BE2C (cell line): ENCODE results near the gene TMEM229B.
"Not testable (repeated sequence)": the region's sequence is repeated elsewhere in the genome, so short reads cannot be mapped to it uniquely, and the experiment has no call there.

Source experiments
- DNase-seq: peaks from one replicate; pipeline ENCODE4 v3.0.0-alpha.2; 2020
- H3K27me3 ChIP-seq: fragments of 250-450 bp; sonication (Bioruptor Pico); 2 replicates; pipeline ENCODE4 v1.5.1; 2020; ENCODE audit warnings: mild to moderate bottlenecking
- H3K36me3 ChIP-seq: fragments of 250-450 bp; sonication (Bioruptor Pico); 2 replicates; pipeline ENCODE4 v1.5.1; 2020; ENCODE audit warnings: mild to moderate bottlenecking
- H3K4me1 ChIP-seq: fragments of 250-450 bp; sonication (Bioruptor Pico); 2 replicates; pipeline ENCODE4 v1.5.1; 2020
- H3K4me3 ChIP-seq: 2 replicates; pipeline ENCODE4 v1.5.1; 2011; ENCODE audit warnings: low read depth, low read length
- H3K9me3 ChIP-seq: fragments of 250-450 bp; sonication (Bioruptor Pico); 2 replicates; pipeline ENCODE4 v1.5.1; 2020
- CTCF ChIP-seq: IDR thresholded peaks from 2 replicates; pipeline ENCODE4 v1.5.1; 2012; ENCODE audit warnings: mild to moderate bottlenecking, low read depth, low read length

The TMEM229B gene

GRCh38 chr14:67461996-67462395 is 26.5 kb downstream of the TMEM229B start:
- Histone ChIP-seq H3K4me3 (no peak overlapping the region), H3K27me3 (peaks cover 5% of the 10 kb centered on the region), H3K4me1 (no peaks in the 10 kb centered on the region), H3K36me3 (no peaks in the 10 kb centered on the region), H3K9me3 (no peaks in the 10 kb centered on the region)
- no peak for TF ChIP-seq CTCF
- DNase-seq: no peak

- Histone ChIP-seq H3K4me1 (no peaks in the 10 kb centered on the region), H3K9me3 (no peaks in the 10 kb centered on the region), H3K27me3 (peaks cover 5% of the 10 kb centered on the region), H3K36me3 (no peaks in the 10 kb centered on the region), H3K4me3 (no peak overlapping the region)
- TF ChIP-seq CTCF: no peak
- DNase-seq: no peak
Observed at GRCh38 chr14:67461341-67461985, 27.1 kb downstream of the TMEM229B start.

- TF ChIP-seq CTCF: no peak
- H3K36me3 ChIP-seq: no peaks in the 10 kb centered on the region
Observed at GRCh38 chr14:67459336-67459735, 29.2 kb downstream of the TMEM229B start.

GRCh38 chr14:67457782-67458181 is 30.7 kb downstream of the TMEM229B start:
- Histone ChIP-seq H3K4me1 (no peaks in the 10 kb centered on the region), H3K36me3 (no peaks in the 10 kb centered on the region), H3K4me3 (no peak overlapping the region), H3K9me3 (no peaks in the 10 kb centered on the region), H3K27me3 (peaks cover 5% of the 10 kb centered on the region)
- DNase-seq: no peak
- no peak for TF ChIP-seq CTCF

More at GRCh38 chr14:67459336-67459735, 29.2 kb downstream of the TMEM229B start:
- H3K9me3 ChIP-seq: no peaks in the 10 kb centered on the region
- no peak for DNase-seq
- peaks cover 5% of the 10 kb centered on the region for H3K27me3 ChIP-seq
- no peak overlapping the region for H3K4me3 ChIP-seq
- no peaks in the 10 kb centered on the region for H3K4me1 ChIP-seq

- Histone ChIP-seq H3K36me3 (no peaks in the 10 kb centered on the region), H3K9me3 (no peaks in the 10 kb centered on the region), H3K4me1 (no peaks in the 10 kb centered on the region), H3K27me3 (peaks cover 5% of the 10 kb centered on the region), H3K4me3 (no peak overlapping the region)
- DNase-seq: no peak
- no peak for TF ChIP-seq CTCF
Observed at GRCh38 chr14:67456732-67457131, 31.8 kb downstream of the TMEM229B start.

GRCh38 chr14:67453575-67454300 is 34.8 kb downstream of the TMEM229B start:
- no peaks in the 10 kb centered on the region for H3K36me3 ChIP-seq
- no peaks in the 10 kb centered on the region for H3K9me3 ChIP-seq
- no peak for TF ChIP-seq CTCF
- H3K4me1 ChIP-seq: no peaks in the 10 kb centered on the region
- H3K27me3 ChIP-seq: no peaks in the 10 kb centered on the region
- no peak for DNase-seq
- no peak overlapping the region for H3K4me3 ChIP-seq

- not testable (repeated sequence) for H3K27me3 ChIP-seq, DNase-seq, H3K9me3 ChIP-seq, H3K4me1 ChIP-seq, H3K4me3 ChIP-seq, H3K36me3 ChIP-seq
Observed at GRCh38 chr14:67451667-67452066, 36.9 kb downstream of the TMEM229B start.
